GM12892 (cell line): Measurements from ENCODE around the gene PIPOX.

Source experiments
- DNase-seq: peaks from one replicate; pipeline ENCODE4 v3.0.0; 2011; ENCODE audit not compliant: insufficient read length
- FAIRE-seq: peaks from 2 replicates; lab custom pipeline; 2011; peaks lifted over from hg19 to GRCh38; lab: Jason Lieb, UNC
- POLR2A ChIP-seq: IDR thresholded peaks from 2 replicates; pipeline ENCODE4 v1.6.1; 2011; ENCODE audit warnings: low read depth, low read length, control low read depth
- POLR2AphosphoS5 ChIP-seq: IDR thresholded peaks from 2 replicates; pipeline ENCODE4 v1.6.1; 2011; ENCODE audit warnings: low read depth, low read length, control low read depth
- TAF1 ChIP-seq: IDR thresholded peaks from 2 replicates; pipeline ENCODE4 v1.6.1; 2011; ENCODE audit warnings: low read depth, mild to moderate bottlenecking, control low read depth, low read length, borderline replicate concordance

PIPOX gene

DNA sequence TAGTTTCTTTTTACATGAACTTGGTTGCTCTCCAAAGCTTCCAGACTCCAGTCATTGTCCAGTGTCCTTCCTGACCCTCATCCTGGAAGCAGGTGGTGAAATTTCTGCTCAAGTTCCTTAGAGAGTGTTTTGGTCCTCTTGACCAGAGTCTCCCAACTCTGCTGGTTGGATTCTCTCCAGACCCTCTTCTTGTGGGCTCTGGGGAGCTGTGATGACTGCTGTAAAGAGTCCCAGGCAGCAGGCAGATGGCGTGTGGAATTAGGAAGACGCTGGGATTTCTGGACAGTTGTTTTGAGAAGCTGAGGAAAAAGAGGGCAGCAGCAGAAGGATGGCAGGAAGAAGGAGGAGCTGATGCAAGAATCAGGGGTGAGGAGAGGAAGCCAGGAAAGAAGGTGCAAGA lies 35.5 kb upstream of the PIPOX start:
- no peak for DNase-seq
- no peak for TF ChIP-seq POLR2AphosphoS5
- TF ChIP-seq POLR2A, result no peak
- TF ChIP-seq TAF1, result no peak
- no peak for FAIRE-seq

DNA sequence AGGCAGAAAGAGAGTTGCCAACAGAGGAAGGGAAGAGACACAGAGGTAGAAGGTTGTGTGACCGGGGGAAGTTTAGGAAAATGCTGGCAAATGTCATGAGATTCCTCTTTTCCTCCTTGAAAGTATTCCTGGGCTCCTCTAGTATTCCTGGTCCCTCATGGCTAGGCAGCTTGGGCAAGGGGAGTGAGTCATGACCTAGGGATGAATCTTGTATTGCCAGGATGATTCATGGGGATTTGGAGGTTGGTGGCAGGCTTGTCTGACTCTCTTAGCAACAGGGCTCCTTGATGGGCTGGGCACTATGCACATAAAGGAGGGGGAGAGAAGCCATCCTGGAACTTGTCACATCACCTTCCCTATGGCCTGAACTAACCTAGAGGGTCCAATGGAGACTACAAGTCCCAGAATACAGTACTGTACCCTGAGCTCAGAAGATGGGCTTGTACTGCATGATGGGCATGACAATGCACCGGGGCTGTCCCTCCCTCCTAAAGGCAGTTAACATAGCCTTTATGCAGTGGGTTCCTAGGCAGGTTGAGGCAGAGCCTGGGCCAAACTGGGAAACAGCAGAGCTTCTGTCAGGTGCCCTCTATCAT lies 35.0 kb upstream of the PIPOX start:
- FAIRE-seq (no peak), DNase-seq (no peak)
- TF ChIP-seq POLR2AphosphoS5 (no peak), POLR2A (no peak), TAF1 (no peak)

DNA sequence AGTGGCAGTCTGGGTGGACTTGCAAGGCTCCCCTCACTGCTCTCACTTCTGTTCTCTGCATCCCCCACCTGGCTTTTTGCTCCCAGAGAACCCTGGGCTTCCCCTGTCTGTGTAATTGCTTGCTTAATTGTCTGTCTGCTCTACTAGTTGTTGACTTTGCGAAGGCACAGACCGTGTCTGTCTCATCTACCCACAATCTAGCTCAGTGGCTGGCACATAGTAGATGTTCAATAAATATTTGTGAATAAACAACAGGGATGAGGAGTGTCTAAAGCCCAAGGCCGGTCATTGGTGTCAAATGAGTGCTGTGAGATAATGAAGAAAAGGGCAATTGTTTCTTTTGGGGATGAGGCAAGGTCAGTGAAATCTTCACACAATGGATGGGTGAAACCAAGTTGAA lies 34.4 kb upstream of the PIPOX start:
- FAIRE-seq (no peak), DNase-seq (no peak)
- no peak for TF ChIP-seq TAF1
- no peak for TF ChIP-seq POLR2AphosphoS5
- no peak for TF ChIP-seq POLR2A

DNA sequence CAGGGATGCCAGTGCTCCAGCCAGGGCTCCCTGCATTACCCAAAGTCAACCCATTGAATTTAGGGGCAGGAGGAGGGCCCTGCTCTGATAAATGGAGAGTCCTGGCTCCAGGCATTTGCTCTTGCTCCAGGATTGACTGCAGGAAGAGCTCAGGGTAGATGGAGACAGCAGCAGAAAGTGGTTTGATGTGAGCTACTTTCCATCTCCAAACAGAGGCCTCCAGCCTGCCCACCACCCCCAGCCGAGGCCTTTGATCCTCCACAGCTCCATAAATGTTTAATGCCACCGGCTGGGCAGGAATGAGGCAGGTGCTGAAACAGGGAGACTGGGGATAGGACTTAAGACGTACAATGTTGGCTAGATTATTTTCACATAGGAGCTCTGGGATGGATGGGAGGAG lies 32.8 kb upstream of the PIPOX start:
- FAIRE-seq (no peak), DNase-seq (no peak)
- TF ChIP-seq TAF1 (no peak), POLR2A (no peak), POLR2AphosphoS5 (no peak)

DNA sequence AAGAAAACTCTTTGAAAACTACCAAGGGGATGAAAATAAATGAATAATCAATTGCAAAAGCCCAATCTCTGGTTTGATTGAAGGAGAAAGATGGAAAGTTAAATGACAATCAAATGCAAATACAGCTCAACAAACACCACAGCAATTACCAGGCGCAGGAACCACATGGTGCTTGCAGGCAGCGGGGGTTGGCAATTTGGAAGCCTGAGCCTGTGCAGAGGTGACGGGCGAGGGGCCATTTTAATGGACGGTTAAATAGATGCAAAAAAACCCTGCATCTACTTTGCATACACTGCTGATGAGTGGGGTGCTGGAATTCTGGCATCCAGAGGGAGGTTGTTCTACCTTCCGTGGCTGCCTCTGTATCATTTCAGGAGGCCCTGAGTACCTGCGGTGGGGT lies 32.4 kb upstream of the PIPOX start:
- FAIRE-seq (no peak), DNase-seq (no peak)
- TF ChIP-seq POLR2A (no peak), POLR2AphosphoS5 (no peak), TAF1 (no peak)

DNA sequence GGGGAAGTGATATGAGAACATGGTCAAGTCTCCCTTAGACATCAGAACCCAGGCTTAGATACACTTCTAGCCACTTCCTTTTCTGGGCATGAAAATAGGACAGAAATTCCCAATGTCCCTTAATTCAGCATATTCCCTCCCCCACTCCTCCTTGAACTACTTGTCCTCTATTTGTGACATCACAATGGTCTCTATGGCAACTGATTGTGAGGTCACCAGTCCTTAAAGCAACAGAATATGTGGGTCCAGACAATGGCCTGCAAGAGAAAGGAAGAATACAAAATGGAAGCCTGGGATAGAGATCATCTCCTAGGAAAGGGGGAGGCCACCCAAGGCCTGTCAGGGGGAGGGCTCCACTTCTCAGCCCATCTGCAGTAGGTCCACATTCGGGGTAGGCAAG lies 30.4 kb upstream of the PIPOX start:
- no peak for FAIRE-seq
- no peak for DNase-seq
- TF ChIP-seq POLR2AphosphoS5 (no peak), TAF1 (no peak), POLR2A (no peak)

DNA sequence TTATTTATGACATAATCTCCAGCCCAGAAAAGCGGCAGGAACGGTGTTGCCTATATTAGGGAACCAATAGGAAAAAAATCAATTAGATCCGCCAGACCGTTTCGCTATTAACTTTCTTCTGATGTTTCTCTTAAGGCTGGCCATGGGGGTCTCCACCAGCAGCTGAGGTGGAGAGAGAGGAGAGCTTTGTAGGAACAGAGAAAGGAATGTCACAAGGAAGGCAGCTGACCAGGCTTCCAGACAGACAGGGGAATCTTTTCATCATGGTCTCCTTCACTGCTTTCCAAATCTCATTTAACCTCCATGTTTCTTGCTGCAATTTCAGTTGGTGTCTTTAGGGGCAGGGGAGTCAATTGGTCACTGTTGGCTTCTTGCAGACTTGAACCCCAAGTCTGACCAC lies 28.2 kb upstream of the PIPOX start:
- DNase-seq (no peak), FAIRE-seq (no peak)
- no peak for TF ChIP-seq POLR2AphosphoS5
- TF ChIP-seq POLR2A, result no peak
- TF ChIP-seq TAF1, result no peak

DNA sequence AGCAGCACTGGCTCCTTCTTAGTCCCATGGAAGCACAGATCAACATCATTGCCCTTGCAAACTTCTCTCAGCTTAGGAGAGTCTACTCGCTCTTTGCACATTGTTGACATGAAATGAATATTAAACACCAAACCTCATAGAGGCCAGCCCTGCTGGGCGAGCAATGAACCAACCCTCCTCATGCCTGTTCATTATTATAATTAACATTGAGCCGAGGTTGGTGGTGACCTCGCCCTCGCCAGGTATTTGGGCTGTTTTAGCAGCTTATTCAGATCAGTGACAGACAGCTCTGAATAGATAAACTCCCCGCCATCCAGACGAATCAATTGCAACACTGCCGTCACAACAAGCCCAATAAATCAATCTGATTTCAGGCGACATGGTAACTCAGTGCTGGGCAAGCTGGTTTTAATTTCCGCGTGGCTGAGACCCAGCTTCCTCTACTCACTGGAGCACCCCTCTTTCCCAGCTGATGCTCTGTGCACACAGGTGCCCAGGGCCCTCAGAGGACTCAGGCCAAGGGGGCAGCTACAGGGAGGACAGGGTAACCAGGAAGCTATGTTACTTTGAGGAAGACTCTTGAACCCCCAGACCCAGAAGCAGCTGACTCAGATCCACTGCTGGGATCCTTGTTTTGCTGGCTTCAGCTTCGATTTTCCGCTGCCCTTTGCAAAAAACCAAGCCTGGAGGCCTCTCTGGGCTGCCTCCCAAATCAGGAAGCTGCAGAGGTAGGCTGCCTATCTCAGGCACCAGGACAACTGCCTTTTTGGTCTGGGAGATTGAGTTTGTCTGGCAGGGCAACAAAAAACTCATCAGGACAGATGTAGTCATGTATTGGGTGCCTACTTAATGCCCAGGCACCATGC lies 26.4 kb upstream of the PIPOX start:
- DNase-seq (no peak), FAIRE-seq (no peak)

DNA sequence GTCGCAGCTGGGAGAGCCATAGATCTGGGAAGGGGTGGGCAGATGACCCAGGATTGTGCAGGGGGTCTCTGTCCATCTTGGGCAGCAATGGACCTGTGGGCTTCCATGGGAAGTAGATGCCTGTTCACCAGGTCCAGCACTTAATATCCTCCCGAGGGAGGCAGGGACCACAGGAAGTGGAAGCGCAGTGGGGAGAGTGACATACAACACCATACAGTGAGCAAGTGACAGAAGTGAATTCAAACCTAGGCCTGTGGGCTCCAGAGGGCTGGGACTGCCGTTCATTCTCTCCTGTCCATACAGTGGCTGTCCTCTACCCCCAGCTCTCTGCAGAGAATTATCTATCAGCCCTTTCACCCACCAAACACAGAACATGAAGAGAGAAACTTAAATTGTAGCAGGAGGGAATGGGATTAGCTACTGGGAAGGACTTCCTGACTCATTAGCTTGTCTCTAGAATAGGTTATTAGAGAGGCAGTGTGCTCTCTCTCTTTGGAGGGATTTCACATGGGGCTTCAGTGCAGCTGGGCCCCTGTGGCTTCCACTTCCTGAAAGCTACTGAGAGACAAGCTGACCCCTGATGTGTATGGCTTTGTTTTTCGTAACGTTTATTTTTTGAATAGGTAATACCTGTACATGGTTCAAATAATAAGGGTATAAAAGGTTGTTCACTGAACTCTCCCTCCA lies 24.0 kb upstream of the PIPOX start:
- TF ChIP-seq POLR2A (no peak), TAF1 (no peak)
- no peak for FAIRE-seq
- DNase-seq, result no peak

More for the DNA sequence above, 26.4 kb upstream of the PIPOX start:
- TF ChIP-seq POLR2A (no peak), POLR2AphosphoS5 (no peak), TAF1 (no peak)

DNA sequence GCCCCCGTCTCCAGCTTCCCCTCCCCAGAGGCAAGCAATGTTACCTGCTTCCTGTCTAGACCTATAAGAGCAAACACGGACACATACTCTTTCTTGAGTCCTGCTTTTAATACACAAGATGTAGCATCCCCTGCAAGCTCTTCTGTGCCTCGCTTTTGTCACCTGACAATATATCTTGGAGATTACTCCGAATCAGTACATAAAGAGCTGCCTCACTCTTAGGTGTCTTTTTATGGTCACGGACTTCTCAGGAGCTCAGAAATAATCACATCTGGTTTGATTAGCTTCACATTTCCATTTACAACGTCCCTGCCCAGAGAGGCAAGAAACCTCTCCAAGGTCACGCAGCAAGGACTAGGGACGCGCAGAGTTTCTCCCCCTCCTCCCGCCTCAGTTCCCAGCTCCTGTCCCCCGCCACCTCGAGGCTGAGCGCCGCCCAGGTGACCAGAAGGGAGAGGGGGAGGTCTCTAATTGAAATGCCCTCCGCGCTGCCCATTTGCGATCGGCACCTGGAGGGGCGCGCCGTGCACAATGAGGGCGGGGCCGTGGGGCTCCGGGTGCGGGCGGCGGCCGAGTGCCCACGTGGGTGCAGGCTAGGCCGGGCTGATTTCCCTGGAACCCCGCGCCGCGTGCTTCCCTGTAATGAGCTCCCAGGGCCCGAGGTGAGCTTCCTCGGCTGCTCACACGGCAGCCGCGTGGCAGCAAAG lies 23.3 kb upstream of the PIPOX start:
- FAIRE-seq (no peak), DNase-seq (no peak)
- no peak for TF ChIP-seq TAF1
- no peak for TF ChIP-seq POLR2A
- TF ChIP-seq POLR2AphosphoS5, result no peak

DNA sequence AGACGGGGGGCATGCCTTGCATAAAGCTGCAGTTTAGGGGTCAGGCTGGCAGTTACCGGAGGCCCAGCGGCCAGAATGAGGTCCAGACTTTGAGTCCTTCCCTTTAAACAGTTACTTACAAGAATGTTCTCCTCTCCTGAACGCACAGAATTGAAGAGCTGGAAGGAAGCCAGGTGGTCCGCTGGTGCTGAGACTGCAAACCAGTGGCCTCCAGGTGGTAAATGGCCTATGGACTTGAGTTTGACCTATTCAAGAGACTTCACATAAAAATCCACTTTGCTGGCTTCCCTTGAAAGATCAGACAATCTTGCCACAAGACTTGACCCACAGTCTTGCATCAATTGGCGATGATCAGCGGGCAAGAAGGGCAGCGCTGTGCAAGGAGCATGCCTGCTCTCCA lies 22.4 kb upstream of the PIPOX start:
- no peak for TF ChIP-seq POLR2AphosphoS5
- no peak for TF ChIP-seq TAF1
- no peak for TF ChIP-seq POLR2A
- no peak for FAIRE-seq
- DNase-seq, result no peak
